ENCODE data around the gene MRPL42. TPM values are rescaled to one million over a fixed set of nuclear protein-coding genes. Genes with fewer than 3 reads are reported as not detected.

Gene MRPL42
- total and polyA plus RNA-seq, 2 donors (not counting 1 experiment from before 2014, with no cell fraction given), result 31.5 to 45.2 TPM

DNA sequence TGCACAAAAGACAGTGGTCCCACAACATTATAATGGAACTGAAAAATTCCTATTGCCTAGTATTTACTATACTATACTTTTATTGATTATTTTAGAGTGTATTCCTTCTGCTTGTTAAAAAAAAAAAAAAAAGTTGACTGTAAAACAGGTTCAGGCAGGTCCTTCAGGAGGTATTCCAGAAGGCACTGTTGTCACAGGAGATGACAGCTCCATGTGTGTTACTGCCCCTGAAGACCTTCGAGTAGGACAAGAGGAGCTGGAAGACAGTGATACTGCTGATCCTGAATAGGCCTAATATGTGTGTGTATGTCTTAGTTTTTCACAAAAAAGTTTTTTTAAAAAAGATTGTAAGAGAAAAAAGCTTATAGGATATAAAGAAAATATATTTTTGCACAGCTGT lies 37.9 kb upstream of the MRPL42 start:
- no peak for DNase-seq
- Histone ChIP-seq H3K36me3 (replicated peaks in 1 of 2; ENCODE audit: control extremely low read depth in 1 of 2, control insufficient read depth in 1 of 2, extremely low read depth in 1 of 2, insufficient read depth in 2 of 2, low read length in 1 of 2) (no peaks in the 10 kb centered on the region), H3K27ac (ENCODE audit: low read length in 2 of 2) (no peak overlapping the region), H3K9me3 (ENCODE audit: control extremely low read depth in 1 of 3, control insufficient read depth in 2 of 3, insufficient read depth in 1 of 3, low read length in 2 of 3) (no peaks in the 10 kb centered on the region), H3K79me2 (ENCODE audit: control insufficient read depth, insufficient read depth, low read length) (peaks cover 99% of the 10 kb centered on the region), H3K4me2 (replicated peaks; ENCODE audit: low read depth, low read length, poor library complexity, severe bottlenecking) (no peak overlapping the region), H4K20me1 (ENCODE audit: control insufficient read depth, insufficient read depth, low read length, poor library complexity, severe bottlenecking) (peaks cover 66% of the 10 kb centered on the region), H3K9ac (ENCODE audit: low read length) (no peak overlapping the region), H3K27me3 (replicated peaks in 1 of 4; ENCODE audit: control extremely low read depth in 1 of 4, control insufficient read depth in 3 of 4, insufficient read depth in 4 of 4, low read length in 3 of 4) (no peaks in the 10 kb centered on the region), H3K4me3 (ENCODE audit: control extremely low read depth in 1 of 5, extremely low read depth in 1 of 5, insufficient read depth in 1 of 5, low read depth in 2 of 5, low read length in 4 of 5) (no peak overlapping the region), H3K4me1 (ENCODE audit: control insufficient read depth in 2 of 2, insufficient read depth in 2 of 2, low read length in 2 of 2) (peaks cover 76 to 79% of the 10 kb centered on the region in 2 donors), H2AFZ (ENCODE audit: insufficient read depth, low read depth, low read length, poor library complexity, severe bottlenecking) (no peak overlapping the region)
- no peak overlapping the region for H3K4me3 Mint-ChIP-seq
- no peak overlapping the region for H3K27ac Mint-ChIP-seq
- H3K9me3 Mint-ChIP-seq (ENCODE audit: insufficient read depth), result no peaks in the 10 kb centered on the region
- ATAC-seq (ENCODE audit: low read depth), result no peak
- no peaks in the 10 kb centered on the region for H3K27me3 Mint-ChIP-seq
- H3K4me1 Mint-ChIP-seq, result peaks cover 78% of the 10 kb centered on the region
- intact Hi-C loops (cut with micrococcal nuclease), result no loop called here
- POLR2A ChIA-PET, result no interaction called here
- TF ChIP-seq, protein P1, sequence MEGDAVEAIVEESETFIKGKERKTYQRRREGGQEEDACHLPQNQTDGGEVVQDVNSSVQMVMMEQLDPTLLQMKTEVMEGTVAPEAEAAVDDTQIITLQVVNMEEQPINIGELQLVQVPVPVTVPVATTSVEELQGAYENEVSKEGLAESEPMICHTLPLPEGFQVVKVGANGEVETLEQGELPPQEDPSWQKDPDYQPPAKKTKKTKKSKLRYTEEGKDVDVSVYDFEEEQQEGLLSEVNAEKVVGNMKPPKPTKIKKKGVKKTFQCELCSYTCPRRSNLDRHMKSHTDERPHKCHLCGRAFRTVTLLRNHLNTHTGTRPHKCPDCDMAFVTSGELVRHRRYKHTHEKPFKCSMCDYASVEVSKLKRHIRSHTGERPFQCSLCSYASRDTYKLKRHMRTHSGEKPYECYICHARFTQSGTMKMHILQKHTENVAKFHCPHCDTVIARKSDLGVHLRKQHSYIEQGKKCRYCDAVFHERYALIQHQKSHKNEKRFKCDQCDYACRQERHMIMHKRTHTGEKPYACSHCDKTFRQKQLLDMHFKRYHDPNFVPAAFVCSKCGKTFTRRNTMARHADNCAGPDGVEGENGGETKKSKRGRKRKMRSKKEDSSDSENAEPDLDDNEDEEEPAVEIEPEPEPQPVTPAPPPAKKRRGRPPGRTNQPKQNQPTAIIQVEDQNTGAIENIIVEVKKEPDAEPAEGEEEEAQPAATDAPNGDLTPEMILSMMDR (IDR thresholded peaks at IDR 0.05), result no peak
- no peak for TF ChIP-seq EZH2 (IDR thresholded peaks at IDR 0.05; ENCODE audit: borderline replicate concordance, insufficient read depth, low read depth, low read length, poor library complexity, severe bottlenecking)
- 86% methylated on average over 1 of the region's 1 CpG for WGBS (ENCODE audit: insufficient coverage)
- CTCF ChIA-PET, result interaction anchor here (0.5 to 2.4 kb wide), 6 partner anchors 9 to 672 kb away, joined by 3 to 17 read pairs (median 4); no protein-coding TSS in a partner anchor

DNA sequence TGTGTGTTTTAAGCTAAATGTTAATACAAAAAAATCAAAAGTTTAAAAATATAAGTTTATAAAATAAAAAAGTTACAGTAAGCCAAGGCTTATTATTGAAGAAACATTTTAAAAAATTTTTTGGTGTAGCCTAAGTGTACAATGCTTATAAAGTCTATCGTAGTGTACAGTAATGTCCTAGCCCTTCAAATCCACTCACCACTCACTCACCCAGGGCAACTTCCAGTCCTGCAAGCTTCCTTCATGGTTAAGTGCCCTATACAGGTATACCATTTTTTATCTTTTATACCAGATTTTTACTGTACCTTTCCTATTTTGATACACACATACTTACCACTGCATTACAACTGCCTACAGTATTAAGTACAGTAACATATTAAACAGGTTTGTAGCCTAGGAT lies 37.5 kb upstream of the MRPL42 start:
- Histone ChIP-seq H2AFZ (ENCODE audit: insufficient read depth, low read depth, low read length, poor library complexity, severe bottlenecking) (no peak overlapping the region), H3K79me2 (ENCODE audit: control insufficient read depth, insufficient read depth, low read length) (peaks cover 99% of the 10 kb centered on the region), H3K9ac (ENCODE audit: low read length) (no peak overlapping the region), H4K20me1 (ENCODE audit: control insufficient read depth, insufficient read depth, low read length, poor library complexity, severe bottlenecking) (peaks cover 65% of the 10 kb centered on the region), H3K36me3 (replicated peaks in 1 of 2; ENCODE audit: control extremely low read depth in 1 of 2, control insufficient read depth in 1 of 2, extremely low read depth in 1 of 2, insufficient read depth in 2 of 2, low read length in 1 of 2) (no peaks in the 10 kb centered on the region), H3K27me3 (replicated peaks in 1 of 4; ENCODE audit: control extremely low read depth in 1 of 4, control insufficient read depth in 3 of 4, insufficient read depth in 4 of 4, low read length in 3 of 4) (no peaks in the 10 kb centered on the region), H3K27ac (ENCODE audit: low read length in 2 of 2) (no peak overlapping the region), H3K4me2 (replicated peaks; ENCODE audit: low read depth, low read length, poor library complexity, severe bottlenecking) (peak overlapping the region; percentile 11), H3K4me1 (ENCODE audit: control insufficient read depth in 2 of 2, insufficient read depth in 2 of 2, low read length in 2 of 2) (peaks cover 75 to 79% of the 10 kb centered on the region in 2 donors), H3K4me3 (ENCODE audit: control extremely low read depth in 1 of 5, extremely low read depth in 1 of 5, insufficient read depth in 1 of 5, low read depth in 2 of 5, low read length in 4 of 5) (no peak overlapping the region), H3K9me3 (ENCODE audit: control extremely low read depth in 1 of 3, control insufficient read depth in 2 of 3, insufficient read depth in 1 of 3, low read length in 2 of 3) (no peaks in the 10 kb centered on the region)
- ChIA-PET CTCF (interaction anchor here (0.9 to 2.4 kb wide), 5 partner anchors 8 to 672 kb away, joined by 3 to 17 read pairs (median 4); no protein-coding TSS in a partner anchor), POLR2A (no interaction called here)
- intact Hi-C loops (cut with micrococcal nuclease), result no loop called here
- DNase-seq (no peak), ATAC-seq (ENCODE audit: low read depth) (no peak)
- Mint-ChIP-seq H3K4me3 (peak overlapping the region; percentile 37), H3K27me3 (no peaks in the 10 kb centered on the region), H3K27ac (peak overlapping the region; percentile 67), H3K4me1 (peaks cover 76% of the 10 kb centered on the region), H3K9me3 (ENCODE audit: insufficient read depth) (no peaks in the 10 kb centered on the region)
- no peak for TF ChIP-seq EZH2 (IDR thresholded peaks at IDR 0.05; ENCODE audit: borderline replicate concordance, insufficient read depth, low read depth, low read length, poor library complexity, severe bottlenecking)
- TF ChIP-seq, protein P1 (IDR thresholded peaks at IDR 0.05), result no peak
- whole genome bisulfite sequencing (ENCODE audit: insufficient coverage), result no CpG with 5 or more reads among the region's 1 CpG
